Bronchial epithelial cell (primary cell): ENCODE measurements around the gene HSPB8. TPM values are rescaled to one million over a fixed set of nuclear protein-coding genes. Genes with fewer than 3 reads are reported as not detected.

Experiments
- DNase-seq: peaks from one replicate; pipeline ENCODE4 v3.0.0-alpha.2; 2010; ENCODE audit warnings: low read depth
- FAIRE-seq: peaks from 2 replicates; lab custom pipeline; 2011; peaks lifted over from hg19 to GRCh38; lab: Jason Lieb, UNC
- H3K27me3 ChIP-seq: 2 replicates; pipeline ENCODE4 v1.5.1; 2011; ENCODE audit warnings: low read length; ENCODE audit not compliant: control insufficient read depth, insufficient read depth
- H3K36me3 ChIP-seq: 2 replicates; pipeline ENCODE4 v1.5.1; 2011; ENCODE audit warnings: low read length; ENCODE audit not compliant: control insufficient read depth, insufficient read depth
- H3K4me3 ChIP-seq: 2 replicates; pipeline ENCODE4 v1.5.1; 2011; ENCODE audit warnings: mild to moderate bottlenecking, low read depth, low read length, control low read depth
- CTCF ChIP-seq: IDR thresholded peaks from 2 replicates; pipeline ENCODE4 v1.5.1; 2011; ENCODE audit warnings: mild to moderate bottlenecking, moderate library complexity, low read length, control low read depth, inconsistent platforms; ENCODE audit not compliant: insufficient read depth, severe bottlenecking
- total RNA-seq: library from RNA; depleted of rRNA; stranded (reverse); fragments of >200 nt; gene quantifications from 2 replicates; pipeline ENCODE4 v1.2.1, GENCODE V29; 2014

The HSPB8 gene
- total RNA-seq, 1 donor from 2014 or later, result 0.26 TPM

- DNase-seq (no peak), FAIRE-seq (no peak)
- Histone ChIP-seq H3K4me3 (no peak overlapping the region), H3K36me3 (no peaks in the 10 kb centered on the region), H3K27me3 (no peaks in the 10 kb centered on the region)
- no peak for TF ChIP-seq CTCF
Observed at GRCh38 chr12:119158402-119158801, 20.3 kb upstream of the HSPB8 start.

- no peak for TF ChIP-seq CTCF
- FAIRE-seq (no peak), DNase-seq (no peak)
- H3K27me3 ChIP-seq, result no peaks in the 10 kb centered on the region
- H3K4me3 ChIP-seq, result no peak overlapping the region
- H3K36me3 ChIP-seq, result no peaks in the 10 kb centered on the region
Observed at GRCh38 chr12:119159844-119160243, 18.9 kb upstream of the HSPB8 start.

- no peak for FAIRE-seq
- H3K36me3 ChIP-seq, result no peaks in the 10 kb centered on the region
- H3K27me3 ChIP-seq, result no peaks in the 10 kb centered on the region
- DNase-seq, result no peak
- TF ChIP-seq CTCF, result no peak
- no peak overlapping the region for H3K4me3 ChIP-seq
Observed at GRCh38 chr12:119167902-119168301, 10.8 kb upstream of the HSPB8 start.

- TF ChIP-seq CTCF, result no peak
Observed at GRCh38 chr12:119168721-119169120, 10.0 kb upstream of the HSPB8 start.

GRCh38 chr12:119169150-119169549 lies 9.6 kb upstream of the HSPB8 start:
- DNase-seq (peak; percentile 11), FAIRE-seq (no peak)
- H3K36me3 ChIP-seq, result no peaks in the 10 kb centered on the region
- H3K4me3 ChIP-seq, result no peak overlapping the region
- no peaks in the 10 kb centered on the region for H3K27me3 ChIP-seq
- TF ChIP-seq CTCF, result no peak

More at GRCh38 chr12:119168721-119169120, 10.0 kb upstream of the HSPB8 start:
- DNase-seq, result no peak
- H3K4me3 ChIP-seq, result no peak overlapping the region
- H3K36me3 ChIP-seq, result no peaks in the 10 kb centered on the region
- no peak for FAIRE-seq
- H3K27me3 ChIP-seq, result no peaks in the 10 kb centered on the region

- Histone ChIP-seq H3K4me3 (no peak overlapping the region), H3K36me3 (no peaks in the 10 kb centered on the region), H3K27me3 (no peaks in the 10 kb centered on the region)
- TF ChIP-seq CTCF, result no peak
- no peak for DNase-seq
- FAIRE-seq, result no peak
Observed at GRCh38 chr12:119171291-119171690, 7.4 kb upstream of the HSPB8 start.
